HepG2 (cell line): ENCODE results near the gene MCRS1. TPM values are rescaled to one million over a fixed set of nuclear protein-coding genes. Genes with fewer than 3 reads are reported as not detected.

Experiments used
- CREB1 ChIP-seq, 2 experiments: fragments of 450-650 bp in 1 of 2; IDR thresholded peaks; 2 replicates each; pipeline ENCODE4 v1.6.1; 2016 to 2017; ENCODE audit warnings: control low read depth in 1 of 2, mild to moderate bottlenecking in 1 of 2, missing compliant biosample characterization in 1 of 2, missing genetic modification characterization in 1 of 2
- EP300 ChIP-seq, 3 experiments: sonication (generic) in 1 of 3; formaldehyde crosslinking in 1 of 3; IDR thresholded peaks; 2 replicates each; pipeline versions ENCODE4 v1.5.1 to v1.6.1; 2011 to 2020; ENCODE audit warnings: low read depth in 2 of 3, low read length in 2 of 3, borderline replicate concordance in 1 of 3, improper control_type of control experiment in 1 of 3, mild to moderate bottlenecking in 1 of 3, missing genetic modification reagents in 1 of 3, moderate library complexity in 1 of 3
- GMEB1 ChIP-seq: sonication (generic); formaldehyde crosslinking; IDR thresholded peaks from 2 replicates; pipeline ENCODE4 v1.5.1; 2020; ENCODE audit warnings: missing genetic modification reagents, mild to moderate bottlenecking, borderline replicate concordance
- MLLT10 ChIP-seq: sonication (generic); formaldehyde crosslinking; IDR thresholded peaks from 2 replicates; pipeline ENCODE4 v1.4.0; 2020; ENCODE audit warnings: missing genetic modification reagents
- PHF8 ChIP-seq: sonication (generic); formaldehyde crosslinking; IDR thresholded peaks from 2 replicates; pipeline ENCODE4 v1.5.0; 2020; ENCODE audit warnings: missing genetic modification reagents
- RARA ChIP-seq: IDR thresholded peaks from 2 replicates; pipeline ENCODE4 v1.6.1; 2016; ENCODE audit warnings: missing genetic modification reagents, missing compliant biosample characterization
- RARG ChIP-seq: sonication (generic); formaldehyde crosslinking; IDR thresholded peaks from 2 replicates; pipeline ENCODE4 v1.4.0; 2020; ENCODE audit warnings: low read depth, mild to moderate bottlenecking, missing genetic modification reagents
- TFDP1 ChIP-seq: IDR thresholded peaks from 2 replicates; pipeline ENCODE4 v1.6.1; 2016; ENCODE audit warnings: missing compliant biosample characterization, missing genetic modification reagents, borderline replicate concordance
- ZNF343 ChIP-seq: sonication (generic); formaldehyde crosslinking; IDR thresholded peaks from 2 replicates; pipeline ENCODE4 v1.4.0; 2020; ENCODE audit warnings: mild to moderate bottlenecking, missing genetic modification reagents
- ZNF510 ChIP-seq: sonication (generic); formaldehyde crosslinking; IDR thresholded peaks from 2 replicates; pipeline ENCODE4 v1.4.0; 2020; ENCODE audit warnings: low read depth, mild to moderate bottlenecking, missing genetic modification reagents
- ZNF580 ChIP-seq: IDR thresholded peaks from 2 replicates; pipeline ENCODE4 v1.6.1; 2016; ENCODE audit warnings: low read depth, borderline replicate concordance
- ZNF652 ChIP-seq: IDR thresholded peaks from 2 replicates; pipeline ENCODE4 v1.6.1; 2016; ENCODE audit warnings: low read depth, borderline replicate concordance
- ZNF687 ChIP-seq: sonication (generic); formaldehyde crosslinking; IDR thresholded peaks from 2 replicates; pipeline ENCODE4 v1.5.1; 2020; ENCODE audit warnings: mild to moderate bottlenecking, missing genetic modification reagents, moderate library complexity
- ZSCAN9 ChIP-seq: IDR thresholded peaks from 2 replicates; pipeline ENCODE4 v1.6.1; 2016; ENCODE audit warnings: borderline replicate concordance
- polyA plus RNA-seq, 8 experiments: library from polyadenylated mRNA; depleted of rRNA in 3 of 8; stranded (reverse) in 7 of 8; unstranded in 1 of 8; fragments of >200 nt; fragmentation: Illumina TruSeq in 4 of 8; extraction: Trizol in 4 of 8; gene quantifications; 2 replicates each; pipeline versions ENCODE4 v1.2.1 to v1.2.3, GENCODE V29; 2011 to 2016; ENCODE audit warnings: low read depth in 4 of 8, missing spikeins in 1 of 8, mixed read lengths in 1 of 8; ENCODE audit not compliant: insufficient read depth in 1 of 8
- total RNA-seq, 5 experiments: library from RNA; depleted of rRNA; stranded (reverse); fragments of >200 nt; fragmentation: Illumina TruSeq; extraction: Trizol; gene quantifications; 2 replicates each; pipeline ENCODE4 v1.2.3, GENCODE V29; 2016; ENCODE audit warnings: low read depth in 1 of 5
- TF ChIP-seq, protein P1 (sequence below): sonication (generic); formaldehyde crosslinking; IDR thresholded peaks from 2 replicates; pipeline ENCODE4 v1.4.0; 2020; ENCODE audit warnings: missing genetic modification reagents, borderline replicate concordance
- TF ChIP-seq, protein P2 (sequence below): sonication (generic); formaldehyde crosslinking; IDR thresholded peaks from 2 replicates; pipeline ENCODE4 v1.5.0; 2020; ENCODE audit warnings: missing genetic modification reagents, mild to moderate bottlenecking, borderline replicate concordance

The MCRS1 gene
- total and polyA plus RNA-seq, 2 of the 13 experiments (the other 11 are each of a cell fraction or from before 2014, with no cell fraction given): 51.0 to 66.3 TPM

DNA sequence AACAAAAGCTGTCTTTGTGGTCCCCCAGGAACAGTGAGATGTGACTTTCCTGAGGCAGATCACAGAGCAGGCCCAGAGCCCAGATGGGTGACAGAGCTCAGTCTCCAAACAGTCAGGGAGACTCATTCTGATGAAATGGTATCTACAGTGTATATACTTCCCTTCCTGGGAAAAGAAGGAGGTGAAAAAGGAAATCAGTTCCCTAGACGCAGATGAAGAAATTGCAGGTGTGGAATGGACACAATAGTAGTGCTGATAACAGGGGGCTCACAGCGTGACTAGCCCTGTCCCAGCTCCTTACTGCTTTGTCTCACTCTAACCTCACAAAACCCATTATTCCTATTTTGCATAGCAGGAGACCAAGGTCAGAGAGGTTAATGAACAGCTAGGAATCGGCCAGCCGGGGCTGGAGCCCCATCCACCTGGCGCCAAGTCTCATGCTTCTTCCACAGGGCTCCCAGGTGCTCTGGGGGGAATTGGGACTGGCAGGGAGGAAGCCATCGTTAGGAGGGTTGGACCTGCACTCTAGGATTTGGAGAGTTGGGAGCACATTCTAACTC, 17.2 kb downstream of the MCRS1 start (continued):
- TF ChIP-seq ZNF687 (CRISPR knock-in tag): peak; percentile 49
- TF ChIP-seq, protein P1, sequence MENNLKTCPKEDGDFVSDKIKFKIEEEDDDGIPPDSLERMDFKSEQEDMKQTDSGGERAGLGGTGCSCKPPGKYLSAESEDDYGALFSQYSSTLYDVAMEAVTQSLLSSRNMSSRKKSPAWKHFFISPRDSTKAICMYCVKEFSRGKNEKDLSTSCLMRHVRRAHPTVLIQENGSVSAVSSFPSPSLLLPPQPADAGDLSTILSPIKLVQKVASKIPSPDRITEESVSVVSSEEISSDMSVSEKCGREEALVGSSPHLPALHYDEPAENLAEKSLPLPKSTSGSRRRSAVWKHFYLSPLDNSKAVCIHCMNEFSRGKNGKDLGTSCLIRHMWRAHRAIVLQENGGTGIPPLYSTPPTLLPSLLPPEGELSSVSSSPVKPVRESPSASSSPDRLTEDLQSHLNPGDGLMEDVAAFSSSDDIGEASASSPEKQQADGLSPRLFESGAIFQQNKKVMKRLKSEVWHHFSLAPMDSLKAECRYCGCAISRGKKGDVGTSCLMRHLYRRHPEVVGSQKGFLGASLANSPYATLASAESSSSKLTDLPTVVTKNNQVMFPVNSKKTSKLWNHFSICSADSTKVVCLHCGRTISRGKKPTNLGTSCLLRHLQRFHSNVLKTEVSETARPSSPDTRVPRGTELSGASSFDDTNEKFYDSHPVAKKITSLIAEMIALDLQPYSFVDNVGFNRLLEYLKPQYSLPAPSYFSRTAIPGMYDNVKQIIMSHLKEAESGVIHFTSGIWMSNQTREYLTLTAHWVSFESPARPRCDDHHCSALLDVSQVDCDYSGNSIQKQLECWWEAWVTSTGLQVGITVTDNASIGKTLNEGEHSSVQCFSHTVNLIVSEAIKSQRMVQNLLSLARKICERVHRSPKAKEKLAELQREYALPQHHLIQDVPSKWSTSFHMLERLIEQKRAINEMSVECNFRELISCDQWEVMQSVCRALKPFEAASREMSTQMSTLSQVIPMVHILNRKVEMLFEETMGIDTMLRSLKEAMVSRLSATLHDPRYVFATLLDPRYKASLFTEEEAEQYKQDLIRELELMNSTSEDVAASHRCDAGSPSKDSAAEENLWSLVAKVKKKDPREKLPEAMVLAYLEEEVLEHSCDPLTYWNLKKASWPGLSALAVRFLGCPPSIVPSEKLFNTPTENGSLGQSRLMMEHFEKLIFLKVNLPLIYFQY (CRISPR knock-in tag): no peak
- no peak; the same call in 1 of the 2 replicates for TF ChIP-seq PHF8 (CRISPR knock-in tag)
- TF ChIP-seq, protein P2, sequence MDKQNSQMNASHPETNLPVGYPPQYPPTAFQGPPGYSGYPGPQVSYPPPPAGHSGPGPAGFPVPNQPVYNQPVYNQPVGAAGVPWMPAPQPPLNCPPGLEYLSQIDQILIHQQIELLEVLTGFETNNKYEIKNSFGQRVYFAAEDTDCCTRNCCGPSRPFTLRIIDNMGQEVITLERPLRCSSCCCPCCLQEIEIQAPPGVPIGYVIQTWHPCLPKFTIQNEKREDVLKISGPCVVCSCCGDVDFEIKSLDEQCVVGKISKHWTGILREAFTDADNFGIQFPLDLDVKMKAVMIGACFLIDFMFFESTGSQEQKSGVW (CRISPR knock-in tag): no peak
- no peak for TF ChIP-seq ZSCAN9 (CRISPR knock-in tag)
- TF ChIP-seq RARG (CRISPR knock-in tag): no peak
- TF ChIP-seq EP300 (IDR thresholded peaks at IDR 0.05; ENCODE audit: low read depth in 2 of 2, low read length in 2 of 2): peak in 1 of 2 experiments; percentile 21; a peak in 1 of 4 replicates
- no peak for TF ChIP-seq EP300 (CRISPR knock-in tag; IDR thresholded peaks at IDR 0.05; ENCODE audit: borderline replicate concordance)
- no peak for TF ChIP-seq ZNF510 (CRISPR knock-in tag)
- no peak for TF ChIP-seq ZNF343 (CRISPR knock-in tag)
- TF ChIP-seq ZNF652: no peak
- TF ChIP-seq TFDP1 (CRISPR knock-in tag): peak; percentile 38; the same call in 1 of the 2 replicates
- TF ChIP-seq MLLT10 (CRISPR knock-in tag): no peak
- peak; percentile 9; the same call in 1 of the 2 replicates for TF ChIP-seq RARA (CRISPR knock-in tag)
- TF ChIP-seq CREB1 (IDR thresholded peaks at IDR 0.05): no peak
- no peak; the same call in 1 of the 2 replicates for TF ChIP-seq CREB1 (CRISPR knock-in tag; IDR thresholded peaks at IDR 0.05)
- no peak for TF ChIP-seq ZNF580 (CRISPR knock-in tag)
- no peak for TF ChIP-seq GMEB1 (CRISPR knock-in tag)
